Progenitor cell of endocrine pancreas (in vitro differentiated cells): Measurements from ENCODE around the gene USP28. TPM values are rescaled to one million over a fixed set of nuclear protein-coding genes. Genes with fewer than 3 reads are reported as not detected.
"Not testable (repeated sequence)": the region's sequence is repeated elsewhere in the genome, so short reads cannot be mapped to it uniquely, and the experiment has no call there.

ENCODE experiments used
- DNase-seq: peaks from one replicate; pipeline ENCODE4 v3.0.0; 2021; ENCODE audit warnings: low spot score; ENCODE audit not compliant: unreplicated experiment
- H3K27ac Mint-ChIP-seq: 2 replicates; pipeline ENCODE4 v1.8.0; 2021; ENCODE audit warnings: mild to moderate bottlenecking, moderate library complexity, mixed read lengths
- H3K27me3 Mint-ChIP-seq: 2 replicates; pipeline ENCODE4 v1.8.0; 2021; ENCODE audit warnings: mixed read lengths
- H3K36me3 Mint-ChIP-seq: 2 replicates; pipeline ENCODE4 v1.8.0; 2022; ENCODE audit warnings: mixed read lengths; ENCODE audit not compliant: insufficient read depth
- H3K4me1 Mint-ChIP-seq: 2 replicates; pipeline ENCODE4 v1.8.0; 2021; ENCODE audit warnings: low read depth, mixed read lengths
- H3K4me3 Mint-ChIP-seq: 2 replicates; pipeline ENCODE4 v1.8.0; 2021; ENCODE audit warnings: low read depth, mild to moderate bottlenecking, moderate library complexity, mixed read lengths
- H3K9me3 Mint-ChIP-seq: 2 replicates; pipeline ENCODE4 v1.8.0; 2021; ENCODE audit warnings: low read depth, mixed read lengths
- CTCF ChIP-seq: fragments of 200-600 bp; sonication (generic); IDR thresholded peaks from one replicate; pipeline ENCODE4 v1.5.0; 2021; ENCODE audit warnings: antibody characterized with exemption, mild to moderate bottlenecking; ENCODE audit not compliant: unreplicated experiment
- total RNA-seq: library from RNA; stranded (reverse); gene quantifications from 2 replicates; pipeline ENCODE4 v1.2.1, GENCODE V29; 2021

USP28 gene
- total RNA-seq, 1 donor from 2014 or later, result 54.8 TPM

- no peaks in the 10 kb centered on the region for H3K9me3 Mint-ChIP-seq
- peak overlapping the region; percentile 74 for H3K27ac Mint-ChIP-seq
- no peaks in the 10 kb centered on the region for H3K36me3 Mint-ChIP-seq
- peaks cover 3% of the 10 kb centered on the region for H3K4me1 Mint-ChIP-seq
- TF ChIP-seq CTCF, result no peak
- no peak for DNase-seq
- H3K27me3 Mint-ChIP-seq, result no peaks in the 10 kb centered on the region
- H3K4me3 Mint-ChIP-seq, result no peak overlapping the region
Measured at GRCh38 chr11:113884361-113884836, 9.0 kb upstream of the USP28 start.

- Mint-ChIP-seq H3K9me3 (no peaks in the 10 kb centered on the region), H3K4me3 (no peak overlapping the region), H3K27me3 (no peaks in the 10 kb centered on the region), H3K36me3 (no peaks in the 10 kb centered on the region), H3K27ac (no peak overlapping the region), H3K4me1 (peaks cover 3% of the 10 kb centered on the region)
- TF ChIP-seq CTCF, result no peak
- DNase-seq, result no peak
Measured at GRCh38 chr11:113881856-113882255, 6.5 kb upstream of the USP28 start.

GRCh38 chr11:113880971-113881370 lies 5.6 kb upstream of the USP28 start:
- peaks cover 3% of the 10 kb centered on the region for H3K4me1 Mint-ChIP-seq
- H3K27me3 Mint-ChIP-seq, result no peaks in the 10 kb centered on the region
- no peaks in the 10 kb centered on the region for H3K9me3 Mint-ChIP-seq
- H3K27ac Mint-ChIP-seq, result no peak overlapping the region
- DNase-seq, result no peak
- no peak overlapping the region for H3K4me3 Mint-ChIP-seq
- no peak for TF ChIP-seq CTCF
- H3K36me3 Mint-ChIP-seq, result no peaks in the 10 kb centered on the region

- H3K4me3 Mint-ChIP-seq, H3K9me3 Mint-ChIP-seq, H3K27ac Mint-ChIP-seq, DNase-seq, H3K4me1 Mint-ChIP-seq, H3K36me3 Mint-ChIP-seq, H3K27me3 Mint-ChIP-seq: not testable (repeated sequence)
Measured at GRCh38 chr11:113879446-113879845, 4.1 kb upstream of the USP28 start.

GRCh38 chr11:113877670-113878055 lies 2.3 kb upstream of the USP28 start:
- Mint-ChIP-seq H3K27ac (no peak overlapping the region), H3K36me3 (peaks cover 3% of the 10 kb centered on the region)

More at GRCh38 chr11:113877670-113878055, 2.3 kb upstream of the USP28 start:
- Mint-ChIP-seq H3K4me3 (no peak overlapping the region), H3K27me3 (no peaks in the 10 kb centered on the region), H3K4me1 (peaks cover 16% of the 10 kb centered on the region), H3K9me3 (no peaks in the 10 kb centered on the region)
- DNase-seq, result no peak
- TF ChIP-seq CTCF, result no peak
